Stimulated activated CD4-positive, alpha-beta T cell treated with anti-CD3 and anti-CD28 coated beads, Interleukin-4, amount 100 ng/mL, for 1 hour (primary cell): ENCODE results near the gene MARCHF3.
A peak's percentile ranks its signal among the peaks of the same experiment; 100 is the strongest.
"Not testable (repeated sequence)": the region's sequence is repeated elsewhere in the genome, so short reads cannot be mapped to it uniquely, and the experiment has no call there.

ENCODE experiments used
- DNase-seq: peaks from one replicate; pipeline ENCODE4 v3.0.0-alpha.2; 2020

MARCHF3 gene

GRCh38 chr5:126866851-126867636, 163.3 kb downstream of the MARCHF3 start:
- DNase-seq: no peak

GRCh38 chr5:126865299-126865698, 165.1 kb downstream of the MARCHF3 start:
- no peak for DNase-seq

- no peak for DNase-seq
These were observed 166.2 kb downstream of the MARCHF3 start for GRCh38 chr5:126864042-126864688.

- no peak for DNase-seq
These were observed 167.0 kb downstream of the MARCHF3 start for GRCh38 chr5:126863402-126863801.

GRCh38 chr5:126858441-126858840, 171.9 kb downstream of the MARCHF3 start:
- DNase-seq: no peak

GRCh38 chr5:126857472-126858410, 172.6 kb downstream of the MARCHF3 start:
- no peak for DNase-seq

- no peak for DNase-seq
These were observed 175.1 kb downstream of the MARCHF3 start for GRCh38 chr5:126855266-126855665.

- no peak for DNase-seq
These were observed 175.7 kb downstream of the MARCHF3 start for GRCh38 chr5:126854526-126855110.

- not testable (repeated sequence) for DNase-seq
These were observed 176.6 kb downstream of the MARCHF3 start for GRCh38 chr5:126853541-126854307.

GRCh38 chr5:126852841-126853271, 177.5 kb downstream of the MARCHF3 start:
- DNase-seq: no peak

GRCh38 chr5:126852091-126852571, 178.2 kb downstream of the MARCHF3 start:
- no peak for DNase-seq

GRCh38 chr5:126851501-126852011, 178.8 kb downstream of the MARCHF3 start:
- DNase-seq: no peak

GRCh38 chr5:126849101-126849678, 181.2 kb downstream of the MARCHF3 start:
- no peak for DNase-seq

GRCh38 chr5:126848253-126848652, 182.1 kb downstream of the MARCHF3 start:
- DNase-seq: no peak

- no peak for DNase-seq
These were observed 182.5 kb downstream of the MARCHF3 start for GRCh38 chr5:126847826-126848251.

- DNase-seq: no peak
These were observed 182.9 kb downstream of the MARCHF3 start for GRCh38 chr5:126847456-126847820.

GRCh38 chr5:126846744-126847455, 183.5 kb downstream of the MARCHF3 start:
- no peak for DNase-seq

GRCh38 chr5:126846344-126846743, 184.0 kb downstream of the MARCHF3 start:
- DNase-seq: no peak

- DNase-seq: peak; percentile 71
These were observed 184.8 kb downstream of the MARCHF3 start for GRCh38 chr5:126845470-126846070.

- not testable (repeated sequence) for DNase-seq
These were observed 187.0 kb downstream of the MARCHF3 start for GRCh38 chr5:126843375-126843774.
